Adrenal gland (tissue), 12 donors: ENCODE results near the gene GMEB2. TPM values are rescaled to one million over a fixed set of nuclear protein-coding genes. Genes with fewer than 3 reads are reported as not detected.
"Not testable (repeated sequence)": the region's sequence is repeated elsewhere in the genome, so short reads cannot be mapped to it uniquely, and the experiment has no call there.

ENCODE experiments used
- DNase-seq, 7 donors: peaks; one replicate each; pipeline ENCODE4 v3.0.0-alpha.2; 2019 to 2020
- H3K27ac ChIP-seq, 5 donors: fragments of 200-600 bp; sonication (generic) in 4 of 5; 1 replicate in 3 of 5; 2 replicates in 2 of 5; pipeline versions ENCODE4 v1.5.1 to v1.8.0; 2016 to 2020; ENCODE audit warnings: mild to moderate bottlenecking in 1 of 5
- H3K27me3 ChIP-seq: fragments of 200-600 bp; 2 replicates; pipeline ENCODE4 v1.8.0; 2021
- H3K36me3 ChIP-seq, 2 donors: fragments of 200-600 bp; replicated peaks in 1 of 2; 1 replicate in 1 of 2; 2 replicates in 1 of 2; pipeline versions ENCODE4 v1.5.1 to v1.8.0; 2018 to 2022
- H3K4me1 ChIP-seq, 2 donors: fragments of 200-600 bp; replicated peaks in 1 of 2; 1 replicate in 1 of 2; 2 replicates in 1 of 2; pipeline versions ENCODE4 v1.5.1 to v1.8.0; 2018 to 2021
- H3K4me3 ChIP-seq, 4 donors: fragments of 200-600 bp; sonication (generic) in 3 of 4; one replicate each; pipeline ENCODE4 v1.5.1; 2016 to 2018
- H3K9me3 ChIP-seq, 3 donors: fragments of 200-600 bp; sonication (generic) in 1 of 3; replicated peaks in 1 of 3; 1 replicate in 2 of 3; 2 replicates in 1 of 3; pipeline versions ENCODE4 v1.5.1 to v1.8.0; 2016 to 2021
- POLR2A ChIP-seq, 2 donors: fragments of 450-650 bp; IDR thresholded peaks; one replicate each; pipeline ENCODE4 v1.6.1; 2017; ENCODE audit warnings: antibody characterized with exemption in 2 of 2, mild to moderate bottlenecking in 2 of 2, moderate library complexity in 1 of 2
- WGBS, 4 donors: extraction: QIAGEN DNeasy Blood & Tissue Kit in 2 of 4; methylation state at CpG; one replicate each; pipeline versions ENCODE4 v1.1.5 to v1.1.7; 2013 to 2017; 5-methylcytosine and 5-hydroxymethylcytosine counted together
- intact Hi-C, 2 donors: fragments of 100-400 bp; cut with DNase I; formaldehyde crosslinking; loops; one replicate each; pipeline versions ENCODE4 v1.14.1 to v1.15.0; 2022 to 2023
- polyA plus RNA-seq, 3 donors: library from polyadenylated mRNA; stranded (reverse); fragments of 200-250 nt in 2 of 3; fragments of 350-450 nt in 1 of 3; fragmentation: Illumina TruSeq in 1 of 3; extraction: RNeasy Lipid Tissue Mini Kit (QIAGEN cat#74804) in 1 of 3; gene quantifications; one replicate each; pipeline ENCODE4 v1.2.3, GENCODE V29; 2013 to 2014
- total RNA-seq, 9 donors: library from RNA; depleted of rRNA in 4 of 9; stranded (reverse); fragments of >200 nt in 4 of 9; fragments of 120-200 nt in 1 of 9; fragmentation: NEBNext Ultra II Directional in 1 of 9; extraction: Animal tissue kit (Norgen Biotek cat#: 25700) in 1 of 9; gene quantifications; one replicate each; pipeline versions ENCODE4 v1.1.0 to v1.2.4, GENCODE V29; 2013 to 2023
- TF ChIP-seq, protein P1 (sequence below), 6 experiments: fragments of 450-650 bp in 4 of 6; fragments of 200-600 bp in 2 of 6; sonication (generic) in 1 of 6; IDR thresholded peaks; 1 replicate in 5 of 6; 2 replicates in 1 of 6; pipeline versions ENCODE4 v1.5.1 to v1.8.0; 2016 to 2021; ENCODE audit warnings: antibody characterized with exemption in 6 of 6, mild to moderate bottlenecking in 2 of 6, moderate library complexity in 1 of 6
- donor health status: healthy with polysubstance abuse.
- donor health status: Bipolar disorder and iron deficiency.
- donor health status: DM: yes; HTN: yes; CAD: no.
- donor health status: DM: no; HTN: no; CAD: no.
- donor health status: DM: no; HTN: no; CAD: no.
- donor health status: DM: yes; HTN: yes; CAD: no.

The GMEB2 gene
- total and polyA plus RNA-seq, 12 donors = 4.2 to 18.2 (median 12.5) TPM

- Histone ChIP-seq H3K4me3 (peak overlapping the region in 1 of 4 donors; percentile 66), H3K9me3 (no peaks in the 10 kb centered on the region), H3K4me1 (peaks cover 5 to 6% of the 10 kb centered on the region in 2 donors), H3K27ac (peak overlapping the region in 1 of 5 donors; percentile 94), H3K36me3 (no peaks in the 10 kb centered on the region), H3K27me3 (no peaks in the 10 kb centered on the region)
- TF ChIP-seq POLR2A (IDR thresholded peaks at IDR 0.05) = no peak
- TF ChIP-seq, protein P1, sequence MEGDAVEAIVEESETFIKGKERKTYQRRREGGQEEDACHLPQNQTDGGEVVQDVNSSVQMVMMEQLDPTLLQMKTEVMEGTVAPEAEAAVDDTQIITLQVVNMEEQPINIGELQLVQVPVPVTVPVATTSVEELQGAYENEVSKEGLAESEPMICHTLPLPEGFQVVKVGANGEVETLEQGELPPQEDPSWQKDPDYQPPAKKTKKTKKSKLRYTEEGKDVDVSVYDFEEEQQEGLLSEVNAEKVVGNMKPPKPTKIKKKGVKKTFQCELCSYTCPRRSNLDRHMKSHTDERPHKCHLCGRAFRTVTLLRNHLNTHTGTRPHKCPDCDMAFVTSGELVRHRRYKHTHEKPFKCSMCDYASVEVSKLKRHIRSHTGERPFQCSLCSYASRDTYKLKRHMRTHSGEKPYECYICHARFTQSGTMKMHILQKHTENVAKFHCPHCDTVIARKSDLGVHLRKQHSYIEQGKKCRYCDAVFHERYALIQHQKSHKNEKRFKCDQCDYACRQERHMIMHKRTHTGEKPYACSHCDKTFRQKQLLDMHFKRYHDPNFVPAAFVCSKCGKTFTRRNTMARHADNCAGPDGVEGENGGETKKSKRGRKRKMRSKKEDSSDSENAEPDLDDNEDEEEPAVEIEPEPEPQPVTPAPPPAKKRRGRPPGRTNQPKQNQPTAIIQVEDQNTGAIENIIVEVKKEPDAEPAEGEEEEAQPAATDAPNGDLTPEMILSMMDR (IDR thresholded peaks at IDR 0.05) = no peak
- intact Hi-C loops = no loop called here
- DNase-seq = no peak
- 44 to 77% (median 62%) methylated on average over 11 to 29 of the region's 29 CpGs for WGBS, 4 donors
Observed at GRCh38 chr20:63642527-63643247, 15.8 kb upstream of the GMEB2 start.

DNA sequence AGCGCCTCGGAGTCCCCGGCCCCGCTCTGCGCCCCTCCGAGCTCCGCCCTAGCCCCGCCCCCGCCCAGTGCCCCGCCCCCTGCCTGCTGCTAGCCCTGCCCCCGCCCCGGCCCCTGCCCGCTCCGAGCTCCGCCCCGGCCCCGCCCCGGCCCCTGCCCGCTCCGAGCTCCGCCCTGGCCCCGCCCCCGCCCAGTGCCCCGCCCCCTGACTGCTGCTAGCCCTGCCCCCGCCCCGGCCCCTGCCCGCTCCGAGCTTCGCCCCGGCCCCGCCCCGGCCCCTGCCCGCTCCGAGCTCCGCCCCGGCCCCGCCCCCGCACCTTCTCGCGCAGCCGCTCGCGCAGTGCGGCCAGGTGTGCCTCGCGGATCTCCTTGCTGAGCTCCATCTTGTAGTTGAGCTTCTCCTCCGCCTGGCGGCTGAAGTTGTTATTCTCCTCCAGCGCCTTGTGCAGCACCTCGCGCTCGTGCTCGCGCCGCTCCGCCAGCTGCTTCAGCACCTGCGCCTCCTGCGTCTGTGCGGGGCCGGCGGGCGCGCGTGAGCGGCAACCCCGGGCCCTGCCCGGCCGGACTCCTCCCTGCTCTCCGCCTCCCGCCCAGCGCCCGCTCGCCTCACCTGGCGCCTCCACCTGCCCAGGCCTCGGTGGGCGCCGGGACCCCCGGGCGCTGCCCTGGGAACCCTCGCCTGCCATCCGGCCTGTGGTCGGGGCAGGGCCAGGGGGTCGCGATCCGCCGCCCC, 15.1 kb upstream of the GMEB2 start:
- Histone ChIP-seq H3K4me3 (peak overlapping the region in 2 of 4 donors; percentile 57 to 67), H3K4me1 (peaks cover 5 to 6% of the 10 kb centered on the region in 2 donors), H3K9me3 (no peaks in the 10 kb centered on the region), H3K36me3 (no peaks in the 10 kb centered on the region), H3K27me3 (no peaks in the 10 kb centered on the region), H3K27ac (peak overlapping the region in 4 of 5 donors; percentile 64 to 94 (median 82))
- TF ChIP-seq, protein P1 (IDR thresholded peaks at IDR 0.05) = peak in 4 of 6 experiments; percentile 37 to 69 (median 46)
- TF ChIP-seq POLR2A (IDR thresholded peaks at IDR 0.05) = peak in 1 of 2 donors; percentile 12
- intact Hi-C loops = no loop called here
- WGBS, 4 donors = 1 to 4% (median 2%) methylated on average over 9 to 82 of the region's 86 CpGs; no CpG with 5 or more reads in 1 of the 4 donors
- peak; percentile 86 to 94 (median 90) for DNase-seq

DNA sequence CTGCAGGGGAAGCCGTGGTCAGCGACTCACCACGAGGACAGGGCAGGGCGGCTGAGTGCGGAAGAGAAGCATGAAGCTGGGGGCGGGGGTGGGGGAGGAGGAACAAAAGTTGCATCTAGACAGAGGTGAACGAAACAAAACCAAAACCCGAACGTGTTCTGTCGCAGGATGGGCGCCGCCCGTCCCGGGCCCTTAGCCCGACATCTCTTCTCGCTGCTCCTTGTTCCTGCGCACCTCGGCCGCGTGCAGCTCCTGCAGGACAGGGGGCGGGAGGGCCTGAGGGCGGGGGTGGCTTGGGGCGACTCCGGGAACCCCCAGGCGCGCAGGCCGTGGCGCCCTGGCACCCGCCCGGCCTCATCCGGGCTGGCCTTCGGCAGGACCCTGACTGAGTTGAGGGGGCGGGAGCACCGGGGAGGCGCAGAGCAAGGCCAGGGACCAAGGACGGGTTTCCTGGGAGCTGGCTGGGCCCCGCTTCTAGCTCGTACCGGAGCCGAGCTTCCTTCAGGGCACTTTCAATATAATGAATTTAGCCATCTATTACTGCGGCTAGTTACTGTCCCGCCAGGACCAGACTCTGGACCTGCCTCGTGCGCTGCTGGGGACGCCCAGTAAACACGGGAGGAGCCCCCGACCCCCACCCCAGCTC, 14.4 kb upstream of the GMEB2 start:
- 4 to 26% (median 13%) methylated on average over 6 to 41 of the region's 47 CpGs for WGBS, 4 donors
- H3K4me3 ChIP-seq = peak overlapping the region; percentile 18 to 67 (median 52)
- peaks cover 5 to 6% of the 10 kb centered on the region in 2 donors for H3K4me1 ChIP-seq
- H3K9me3 ChIP-seq = no peaks in the 10 kb centered on the region
- no peaks in the 10 kb centered on the region for H3K36me3 ChIP-seq
- no peaks in the 10 kb centered on the region for H3K27me3 ChIP-seq
- TF ChIP-seq POLR2A (IDR thresholded peaks at IDR 0.05) = peak in 1 of 2 donors; percentile 27
- TF ChIP-seq, protein P1 (IDR thresholded peaks at IDR 0.05) = peak in 1 of 6 experiments; percentile 9
- DNase-seq = peak in 4 of 7 donors; percentile 68 to 79 (median 72)
- intact Hi-C loops = no loop called here
- H3K27ac ChIP-seq = peak overlapping the region in 4 of 5 donors; percentile 64 to 94 (median 82)

DNA sequence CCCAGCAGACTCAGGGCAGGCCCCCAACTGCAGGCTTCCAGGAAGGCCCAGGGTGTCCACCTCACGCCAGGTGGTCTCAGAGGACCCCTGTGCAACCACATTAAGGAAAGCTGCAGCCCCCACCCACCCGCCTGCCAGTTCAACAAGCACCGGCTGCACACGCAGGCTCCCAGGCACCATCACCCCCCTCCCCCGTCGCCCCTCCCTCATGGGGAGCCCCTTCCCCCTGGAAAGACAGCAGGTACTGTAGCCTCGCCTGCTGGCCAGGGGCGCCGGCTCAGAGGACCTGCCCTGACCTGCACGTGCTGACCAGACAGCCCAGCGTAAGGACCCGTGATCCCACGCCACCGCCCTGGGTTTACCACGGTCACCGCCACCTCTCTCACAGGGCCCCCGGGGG, 13.8 kb upstream of the GMEB2 start:
- H3K4me1 ChIP-seq, H3K9me3 ChIP-seq, H3K36me3 ChIP-seq, H3K27me3 ChIP-seq, intact Hi-C loops, DNase-seq: not testable (repeated sequence)
- H3K4me3 ChIP-seq = peak overlapping the region in 1 of 4 donors; percentile 28
- WGBS, 4 donors = 32 to 67% (median 49%) methylated on average over 1 to 17 of the region's 17 CpGs; no CpG with 5 or more reads in 1 of the 4 donors
- H3K27ac ChIP-seq = peak overlapping the region in 1 of 5 donors; percentile 36
